NCI-H2107 treated with DMSO at 0.1 percent for 48 hours (cell line): ENCODE results near the gene STAT4.

Experiments used
- DNase-seq: peaks from one replicate; lab custom pipeline; 2025; ENCODE audit not compliant: unreplicated experiment; lab: John Stamatoyannopoulos, UW

Gene STAT4

GRCh38 chr2:191150600-191151330 lies at the start of gene STAT4:
TSS of gene STAT4 (minus strand) at chr2:191150994. CDS start at chr2:191148203, 2,791 bp downstream.
- DNase-seq = peak; percentile 34

GRCh38 chr2:191199929-191200512 lies 49.2 kb upstream of the STAT4 start:
- DNase-seq = no peak

- DNase-seq = no peak
These were observed 47.5 kb upstream of the STAT4 start for GRCh38 chr2:191198271-191198670.

- no peak for DNase-seq
These were observed 46.3 kb upstream of the STAT4 start for GRCh38 chr2:191197096-191197495.

GRCh38 chr2:191195021-191195420 lies 44.2 kb upstream of the STAT4 start:
- no peak for DNase-seq

GRCh38 chr2:191190861-191191552 lies 40.2 kb upstream of the STAT4 start:
- DNase-seq = no peak

GRCh38 chr2:191190435-191190834 lies 39.6 kb upstream of the STAT4 start:
- DNase-seq = no peak

GRCh38 chr2:191189112-191189635 lies 38.4 kb upstream of the STAT4 start:
- DNase-seq = peak; percentile 2

GRCh38 chr2:191188550-191189093 lies 37.8 kb upstream of the STAT4 start:
- no peak for DNase-seq

GRCh38 chr2:191187105-191187829 lies 36.5 kb upstream of the STAT4 start:
- peak; percentile 4 for DNase-seq

GRCh38 chr2:191184457-191184856 lies 33.7 kb upstream of the STAT4 start:
- DNase-seq = peak; percentile 24

- no peak for DNase-seq
These were observed 32.7 kb upstream of the STAT4 start for GRCh38 chr2:191183516-191183915.

GRCh38 chr2:191183081-191183480 lies 32.3 kb upstream of the STAT4 start:
- DNase-seq = no peak

GRCh38 chr2:191180713-191181112 lies 29.9 kb upstream of the STAT4 start:
- DNase-seq = no peak

GRCh38 chr2:191180276-191180675 lies 29.5 kb upstream of the STAT4 start:
- no peak for DNase-seq

- no peak for DNase-seq
These were observed 28.2 kb upstream of the STAT4 start for GRCh38 chr2:191178806-191179514.

- no peak for DNase-seq
These were observed 27.2 kb upstream of the STAT4 start for GRCh38 chr2:191177751-191178736.

- DNase-seq = no peak
These were observed 26.1 kb upstream of the STAT4 start for GRCh38 chr2:191176801-191177438.

GRCh38 chr2:191176305-191176704 lies 25.5 kb upstream of the STAT4 start:
- DNase-seq = no peak
